HFFc6 (cell line): Measurements from ENCODE around the gene ARFRP1. TPM values are rescaled to one million over a fixed set of nuclear protein-coding genes. Genes with fewer than 3 reads are reported as not detected.

Experiments
- DNase-seq: peaks from one replicate; pipeline ENCODE4 v3.0.0-alpha.2; 2018
- H3K27ac Mint-ChIP-seq: 2 replicates; pipeline ENCODE4 v1.8.0; 2020; ENCODE audit warnings: mild to moderate bottlenecking, mixed read lengths
- H3K27me3 Mint-ChIP-seq: 2 replicates; pipeline ENCODE4 v1.8.0; 2021; ENCODE audit warnings: mild to moderate bottlenecking, moderate library complexity, mixed read lengths; ENCODE audit not compliant: insufficient read depth
- H3K36me3 Mint-ChIP-seq: 2 replicates; pipeline ENCODE4 v1.8.0; 2021; ENCODE audit warnings: low read depth, mixed read lengths
- H3K4me1 Mint-ChIP-seq: 2 replicates; pipeline ENCODE4 v1.8.0; 2020; ENCODE audit warnings: low read depth, mixed read lengths
- H3K4me3 Mint-ChIP-seq: 2 replicates; pipeline ENCODE4 v1.8.0; 2020; ENCODE audit warnings: mild to moderate bottlenecking, moderate library complexity, mixed read lengths
- H3K9me3 Mint-ChIP-seq: 2 replicates; pipeline ENCODE4 v1.8.0; 2020; ENCODE audit warnings: mild to moderate bottlenecking, mixed read lengths
- CTCF ChIP-seq: fragments of 200-600 bp; sonication (generic); IDR thresholded peaks from 2 replicates; pipeline ENCODE4 v1.5.0; 2021; ENCODE audit warnings: antibody characterized with exemption, mild to moderate bottlenecking
- total RNA-seq, 6 experiments: library from RNA; stranded (reverse); fragmentation: NEBNext Ultra II Directional; extraction: Animal tissue kit (Norgen Biotek cat#: 25700); gene quantifications; 2 replicates in 1 of 6; 3 replicates in 5 of 6; pipeline ENCODE4 v1.2.3, GENCODE V29; 2021

The ARFRP1 gene
- total RNA-seq, 6 experiments from 2014 or later: 35.1 to 44.2 (median 37.4) TPM

GRCh38 chr20:63748070-63748933 is 40.5 kb upstream of the ARFRP1 start:
- Mint-ChIP-seq H3K4me1 (no peaks in the 10 kb centered on the region), H3K36me3 (peaks cover 4% of the 10 kb centered on the region; the same call in 1 of the 2 replicates), H3K4me3 (no peak overlapping the region), H3K9me3 (no peaks in the 10 kb centered on the region), H3K27ac (no peak overlapping the region), H3K27me3 (no peaks in the 10 kb centered on the region; the same call in 1 of the 2 replicates)
- TF ChIP-seq CTCF: no peak
- no peak for DNase-seq

- TF ChIP-seq CTCF: no peak
- H3K27ac Mint-ChIP-seq: no peak overlapping the region
- no peak for DNase-seq
- no peak overlapping the region for H3K4me3 Mint-ChIP-seq
- no peaks in the 10 kb centered on the region for H3K4me1 Mint-ChIP-seq
- H3K27me3 Mint-ChIP-seq: no peaks in the 10 kb centered on the region; the same call in 1 of the 2 replicates
- H3K9me3 Mint-ChIP-seq: no peaks in the 10 kb centered on the region
- peaks cover 4% of the 10 kb centered on the region; the same call in 1 of the 2 replicates for H3K36me3 Mint-ChIP-seq
These were observed 39.9 kb upstream of the ARFRP1 start for GRCh38 chr20:63747622-63748069.

GRCh38 chr20:63746751-63747315 is 39.1 kb upstream of the ARFRP1 start:
- no peak for DNase-seq
- Mint-ChIP-seq H3K27ac (no peak overlapping the region), H3K36me3 (peaks cover 4% of the 10 kb centered on the region; the same call in 1 of the 2 replicates), H3K9me3 (no peaks in the 10 kb centered on the region), H3K27me3 (no peaks in the 10 kb centered on the region; the same call in 1 of the 2 replicates), H3K4me3 (no peak overlapping the region), H3K4me1 (no peaks in the 10 kb centered on the region)
- TF ChIP-seq CTCF: no peak

- Mint-ChIP-seq H3K9me3 (no peaks in the 10 kb centered on the region), H3K27me3 (no peaks in the 10 kb centered on the region; the same call in 1 of the 2 replicates), H3K27ac (no peak overlapping the region; the same call in 1 of the 2 replicates), H3K4me1 (no peaks in the 10 kb centered on the region), H3K4me3 (no peak overlapping the region; the same call in 1 of the 2 replicates), H3K36me3 (peaks cover 4% of the 10 kb centered on the region; the same call in 1 of the 2 replicates)
- no peak for TF ChIP-seq CTCF
- DNase-seq: no peak
These were observed 38.4 kb upstream of the ARFRP1 start for GRCh38 chr20:63745961-63746731.

- Mint-ChIP-seq H3K36me3 (peaks cover 4% of the 10 kb centered on the region; the same call in 1 of the 2 replicates), H3K4me1 (no peaks in the 10 kb centered on the region), H3K4me3 (no peak overlapping the region), H3K27me3 (no peaks in the 10 kb centered on the region; the same call in 1 of the 2 replicates), H3K9me3 (no peaks in the 10 kb centered on the region), H3K27ac (no peak overlapping the region)
- TF ChIP-seq CTCF: no peak
- DNase-seq: no peak
These were observed 37.6 kb upstream of the ARFRP1 start for GRCh38 chr20:63745424-63745805.
